Ascending aorta (tissue), 2 donors: ENCODE results near the gene SDK1. TPM values are rescaled to one million over a fixed set of nuclear protein-coding genes. Genes with fewer than 3 reads are reported as not detected.

Experiments used
- DNase-seq, 2 donors: peaks; one replicate each; pipeline ENCODE4 v3.0.0-alpha.2; 2019; ENCODE audit warnings: low spot score in 2 of 2
- H3K27ac ChIP-seq, 2 donors: fragments of 200-600 bp; sonication (generic); one replicate each; pipeline ENCODE4 v1.5.1; 2016 to 2017; ENCODE audit warnings: mild to moderate bottlenecking in 1 of 2
- H3K27me3 ChIP-seq: fragments of 200-600 bp; sonication (generic); one replicate; pipeline ENCODE4 v1.5.1; 2017
- H3K36me3 ChIP-seq, 2 donors: fragments of 200-600 bp; sonication (generic); one replicate each; pipeline ENCODE4 v1.5.1; 2016
- H3K4me1 ChIP-seq, 2 donors: fragments of 200-600 bp; sonication (generic); one replicate each; pipeline ENCODE4 v1.5.1; 2016 to 2017; ENCODE audit warnings: mild to moderate bottlenecking in 1 of 2
- H3K4me3 ChIP-seq, 2 donors: fragments of 200-600 bp; sonication (generic); one replicate each; pipeline ENCODE4 v1.5.1; 2016 to 2017; ENCODE audit warnings: mild to moderate bottlenecking in 1 of 2
- H3K9me3 ChIP-seq, 2 donors: fragments of 200-600 bp; sonication (generic); one replicate each; pipeline ENCODE4 v1.5.1; 2016
- intact Hi-C: fragments of 100-400 bp; cut with DNase I; formaldehyde crosslinking; loops from one replicate; pipeline ENCODE4 v1.15.1; 2023
- total RNA-seq: library from RNA; depleted of rRNA; stranded (reverse); fragments of >200 nt; gene quantifications from one replicate; pipeline ENCODE4 v1.1.0, GENCODE V29; 2016
- TF ChIP-seq, protein P1 (sequence below), 3 experiments: fragments of 200-600 bp in 2 of 3; fragments of 450-650 bp in 1 of 3; sonication (generic) in 2 of 3; IDR thresholded peaks; one replicate each; pipeline ENCODE4 v1.5.1; 2016 to 2019; ENCODE audit warnings: antibody characterized with exemption in 3 of 3, mild to moderate bottlenecking in 1 of 3, moderate library complexity in 1 of 3

SDK1 gene
- total RNA-seq, 1 donor from 2014 or later, result 13.3 TPM

GRCh38 chr7:3882782-3883181 lies 581.7 kb downstream of the SDK1 start:
- H3K36me3 ChIP-seq, result no peaks in the 10 kb centered on the region
- no peak for DNase-seq
- intact Hi-C loops, result no loop called here
- H3K9me3 ChIP-seq, result no peaks in the 10 kb centered on the region
- no peak overlapping the region for H3K27ac ChIP-seq
- no peak overlapping the region for H3K4me3 ChIP-seq
- TF ChIP-seq, protein P1, sequence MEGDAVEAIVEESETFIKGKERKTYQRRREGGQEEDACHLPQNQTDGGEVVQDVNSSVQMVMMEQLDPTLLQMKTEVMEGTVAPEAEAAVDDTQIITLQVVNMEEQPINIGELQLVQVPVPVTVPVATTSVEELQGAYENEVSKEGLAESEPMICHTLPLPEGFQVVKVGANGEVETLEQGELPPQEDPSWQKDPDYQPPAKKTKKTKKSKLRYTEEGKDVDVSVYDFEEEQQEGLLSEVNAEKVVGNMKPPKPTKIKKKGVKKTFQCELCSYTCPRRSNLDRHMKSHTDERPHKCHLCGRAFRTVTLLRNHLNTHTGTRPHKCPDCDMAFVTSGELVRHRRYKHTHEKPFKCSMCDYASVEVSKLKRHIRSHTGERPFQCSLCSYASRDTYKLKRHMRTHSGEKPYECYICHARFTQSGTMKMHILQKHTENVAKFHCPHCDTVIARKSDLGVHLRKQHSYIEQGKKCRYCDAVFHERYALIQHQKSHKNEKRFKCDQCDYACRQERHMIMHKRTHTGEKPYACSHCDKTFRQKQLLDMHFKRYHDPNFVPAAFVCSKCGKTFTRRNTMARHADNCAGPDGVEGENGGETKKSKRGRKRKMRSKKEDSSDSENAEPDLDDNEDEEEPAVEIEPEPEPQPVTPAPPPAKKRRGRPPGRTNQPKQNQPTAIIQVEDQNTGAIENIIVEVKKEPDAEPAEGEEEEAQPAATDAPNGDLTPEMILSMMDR (IDR thresholded peaks at IDR 0.05), result no peak
- H3K4me1 ChIP-seq, result no peaks in the 10 kb centered on the region
- no peaks in the 10 kb centered on the region for H3K27me3 ChIP-seq

DNA sequence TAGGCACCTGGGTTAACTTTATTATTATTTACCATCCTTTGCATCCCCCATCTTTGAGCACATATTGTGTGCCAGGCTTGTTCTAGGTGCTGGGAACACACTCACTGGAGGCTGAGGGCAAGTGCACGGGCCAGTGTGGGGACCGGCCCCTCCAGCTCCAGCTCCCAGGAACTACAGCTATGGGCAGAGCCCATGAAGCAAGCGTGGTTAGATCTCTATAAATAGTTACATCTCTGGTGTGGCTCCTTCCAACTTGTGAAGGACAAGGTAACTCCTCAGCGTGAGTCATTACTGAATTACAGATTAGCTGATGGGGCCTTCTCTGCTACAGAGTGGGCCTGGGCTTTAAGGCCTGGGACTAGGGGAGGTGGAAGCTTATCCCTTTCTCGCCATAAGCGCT lies 583.5 kb downstream of the SDK1 start:
- Histone ChIP-seq H3K27ac (no peak overlapping the region), H3K4me1 (no peaks in the 10 kb centered on the region), H3K9me3 (no peaks in the 10 kb centered on the region), H3K27me3 (no peaks in the 10 kb centered on the region), H3K4me3 (no peak overlapping the region), H3K36me3 (no peaks in the 10 kb centered on the region)
- DNase-seq, result no peak
- TF ChIP-seq, protein P1 (IDR thresholded peaks at IDR 0.05), result no peak
- intact Hi-C loops, result no loop called here

- Histone ChIP-seq H3K4me3 (no peak overlapping the region), H3K9me3 (no peaks in the 10 kb centered on the region), H3K36me3 (no peaks in the 10 kb centered on the region), H3K27ac (no peak overlapping the region), H3K27me3 (no peaks in the 10 kb centered on the region), H3K4me1 (no peaks in the 10 kb centered on the region)
- intact Hi-C loops, result no loop called here
- no peak for DNase-seq
- TF ChIP-seq, protein P1 (IDR thresholded peaks at IDR 0.05), result no peak
Measured at GRCh38 chr7:3887096-3887690, 586.1 kb downstream of the SDK1 start.

- TF ChIP-seq, protein P1 (IDR thresholded peaks at IDR 0.05), result no peak
- H3K27ac ChIP-seq, result no peak overlapping the region
- no peak for DNase-seq
Measured at GRCh38 chr7:3888096-3888495, 587.0 kb downstream of the SDK1 start.

GRCh38 chr7:3892157-3892556 lies 591.1 kb downstream of the SDK1 start:
- Histone ChIP-seq H3K27me3 (no peaks in the 10 kb centered on the region), H3K4me1 (peaks cover 0 to 3% of the 10 kb centered on the region in 2 donors), H3K9me3 (no peaks in the 10 kb centered on the region), H3K36me3 (no peaks in the 10 kb centered on the region), H3K27ac (no peak overlapping the region), H3K4me3 (no peak overlapping the region)
- intact Hi-C loops, result no loop called here
- TF ChIP-seq, protein P1 (IDR thresholded peaks at IDR 0.05), result no peak
- no peak for DNase-seq

More at GRCh38 chr7:3888096-3888495, 587.0 kb downstream of the SDK1 start:
- intact Hi-C loops, result no loop called here
- H3K4me3 ChIP-seq, result no peak overlapping the region
- H3K36me3 ChIP-seq, result no peaks in the 10 kb centered on the region
- no peaks in the 10 kb centered on the region for H3K9me3 ChIP-seq
- no peaks in the 10 kb centered on the region for H3K4me1 ChIP-seq
- no peaks in the 10 kb centered on the region for H3K27me3 ChIP-seq

DNA sequence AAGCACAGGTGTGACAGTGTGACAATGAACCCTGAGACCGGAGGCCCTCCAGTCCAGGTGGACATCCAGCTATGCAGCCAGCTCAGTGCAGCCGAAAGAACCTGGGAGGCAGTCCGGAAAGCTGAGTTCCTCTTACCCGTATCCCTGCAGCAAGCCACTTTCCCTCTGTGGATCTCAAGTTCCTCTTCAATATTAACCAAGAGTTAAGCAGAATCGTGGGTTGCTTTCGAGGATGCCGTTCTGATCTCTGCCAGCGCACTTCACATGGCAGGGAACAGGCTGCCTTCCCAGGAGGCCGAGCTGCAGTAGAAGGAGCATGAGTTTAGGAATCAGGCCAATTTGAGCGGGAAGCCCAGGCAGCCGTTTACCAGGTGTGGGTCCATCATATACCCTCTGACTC lies 591.6 kb downstream of the SDK1 start:
- Histone ChIP-seq H3K27ac (no peak overlapping the region), H3K27me3 (no peaks in the 10 kb centered on the region), H3K36me3 (no peaks in the 10 kb centered on the region), H3K4me3 (no peak overlapping the region), H3K4me1 (peaks cover 0 to 3% of the 10 kb centered on the region in 2 donors), H3K9me3 (no peaks in the 10 kb centered on the region)
- intact Hi-C loops, result no loop called here
- no peak for DNase-seq
- TF ChIP-seq, protein P1 (IDR thresholded peaks at IDR 0.05), result no peak
